GM10847 (cell line): ENCODE data around the gene HDAC7.

Experiments used
- POLR2A ChIP-seq: IDR thresholded peaks from 2 replicates; pipeline ENCODE4 v1.6.1; 2011; ENCODE audit not compliant: insufficient read length; ENCODE audit errors: extremely low read depth

Gene HDAC7

GRCh38 chr12:47819896-47820630, at the start of gene HDAC7:
TSS of gene HDAC7 (minus strand) at chr12:47819903. CDS start at chr12:47819785, 118 bp downstream.
- TF ChIP-seq POLR2A: no peak

GRCh38 chr12:47868552-47869031, 48.9 kb upstream of the HDAC7 start:
- TF ChIP-seq POLR2A: no peak

DNA sequence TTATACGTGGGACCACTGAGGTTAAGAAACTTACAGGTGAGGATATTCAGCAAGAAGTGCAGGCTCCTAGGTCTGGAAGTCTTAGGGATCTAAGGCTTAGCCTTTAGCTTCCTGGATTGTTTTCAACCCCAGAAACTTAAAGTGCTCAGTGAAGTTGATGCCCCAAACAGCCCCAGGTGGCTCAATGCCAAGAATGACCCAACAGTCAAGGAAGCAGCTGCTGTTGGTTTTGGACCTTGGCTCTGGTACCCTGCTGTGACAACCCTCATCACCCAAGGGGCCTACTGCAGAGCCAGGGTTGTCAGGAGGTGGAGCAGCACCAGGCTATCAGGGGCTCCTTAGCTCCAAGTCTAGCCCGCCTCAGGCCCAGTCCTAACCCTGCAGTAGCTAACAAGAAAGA, 48.3 kb upstream of the HDAC7 start:
- no peak for TF ChIP-seq POLR2A

GRCh38 chr12:47867495-47867941, 47.8 kb upstream of the HDAC7 start:
- no peak for TF ChIP-seq POLR2A

GRCh38 chr12:47864646-47865235, 45.0 kb upstream of the HDAC7 start:
- TF ChIP-seq POLR2A: no peak

DNA sequence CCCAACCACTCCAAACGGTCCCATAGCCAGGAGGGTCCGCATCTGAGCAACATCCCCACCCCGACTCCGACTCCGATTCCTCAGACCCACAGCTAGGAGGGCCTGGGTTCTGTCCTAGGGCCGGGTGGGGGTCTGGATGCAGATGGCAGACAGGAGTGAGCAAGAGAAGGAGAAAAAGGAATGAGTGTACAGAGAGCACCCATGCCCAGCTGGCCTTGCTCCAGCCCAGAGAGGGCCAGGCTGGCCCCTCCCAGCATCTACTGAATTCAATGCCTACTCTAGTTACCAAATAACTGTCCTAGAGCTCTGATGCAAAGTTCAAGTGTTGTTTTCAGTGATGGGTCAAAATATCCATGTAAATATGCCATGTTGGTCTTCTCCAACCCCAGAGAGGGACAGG, 44.3 kb upstream of the HDAC7 start:
- TF ChIP-seq POLR2A: no peak

GRCh38 chr12:47863467-47863866, 43.8 kb upstream of the HDAC7 start:
- no peak for TF ChIP-seq POLR2A

DNA sequence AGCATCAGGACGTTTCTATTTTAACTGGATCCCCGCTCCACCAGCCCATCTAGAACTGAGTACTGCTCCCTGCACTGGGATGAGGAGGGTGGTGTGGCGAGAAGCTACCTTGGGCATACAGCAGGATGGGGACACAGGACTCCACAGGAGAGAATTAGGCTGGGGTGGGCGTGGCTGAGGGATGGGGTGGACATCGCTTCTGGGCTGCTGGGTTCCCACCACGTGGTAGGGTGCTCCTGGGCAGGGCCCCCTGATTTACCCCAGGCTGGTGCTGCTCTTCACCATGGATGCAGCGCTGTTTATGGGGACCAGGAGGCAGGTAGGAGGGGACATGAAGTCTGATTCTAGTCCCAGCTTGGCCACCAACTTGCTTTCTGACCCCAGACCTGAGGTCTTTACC, 43.2 kb upstream of the HDAC7 start:
- no peak for TF ChIP-seq POLR2A

DNA sequence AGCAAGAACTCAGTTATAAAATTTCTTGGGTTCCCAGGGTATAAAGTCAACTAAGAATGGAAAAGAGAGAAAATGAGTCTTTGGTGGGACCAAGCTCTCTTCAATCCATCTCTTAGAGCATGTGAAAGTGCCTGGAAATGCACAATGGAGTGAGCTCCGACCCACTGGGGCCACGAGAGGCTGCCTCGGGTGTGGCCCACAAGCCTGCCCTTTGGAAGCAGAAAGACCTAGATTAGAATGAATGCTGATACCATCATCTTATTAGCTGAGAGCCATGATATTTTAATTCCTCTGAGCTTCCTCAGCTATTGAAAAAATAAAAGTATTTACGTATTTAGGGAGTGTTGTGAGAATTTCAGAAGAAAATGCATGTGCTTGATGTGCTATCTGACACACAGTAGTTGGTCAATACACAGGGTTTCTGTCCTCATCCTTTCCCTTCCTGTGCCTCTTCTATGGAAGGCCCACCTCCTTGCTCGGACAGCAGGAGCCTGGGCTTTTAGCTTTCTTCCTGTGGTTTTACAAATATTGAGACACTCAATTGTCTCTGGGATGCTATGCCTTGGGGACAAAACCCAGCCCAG, 42.6 kb upstream of the HDAC7 start:
- TF ChIP-seq POLR2A: no peak

- no peak for TF ChIP-seq POLR2A
Observed at GRCh38 chr12:47860873-47861272, 41.2 kb upstream of the HDAC7 start.

- no peak for TF ChIP-seq POLR2A
Observed at GRCh38 chr12:47860279-47860841, 40.7 kb upstream of the HDAC7 start.

DNA sequence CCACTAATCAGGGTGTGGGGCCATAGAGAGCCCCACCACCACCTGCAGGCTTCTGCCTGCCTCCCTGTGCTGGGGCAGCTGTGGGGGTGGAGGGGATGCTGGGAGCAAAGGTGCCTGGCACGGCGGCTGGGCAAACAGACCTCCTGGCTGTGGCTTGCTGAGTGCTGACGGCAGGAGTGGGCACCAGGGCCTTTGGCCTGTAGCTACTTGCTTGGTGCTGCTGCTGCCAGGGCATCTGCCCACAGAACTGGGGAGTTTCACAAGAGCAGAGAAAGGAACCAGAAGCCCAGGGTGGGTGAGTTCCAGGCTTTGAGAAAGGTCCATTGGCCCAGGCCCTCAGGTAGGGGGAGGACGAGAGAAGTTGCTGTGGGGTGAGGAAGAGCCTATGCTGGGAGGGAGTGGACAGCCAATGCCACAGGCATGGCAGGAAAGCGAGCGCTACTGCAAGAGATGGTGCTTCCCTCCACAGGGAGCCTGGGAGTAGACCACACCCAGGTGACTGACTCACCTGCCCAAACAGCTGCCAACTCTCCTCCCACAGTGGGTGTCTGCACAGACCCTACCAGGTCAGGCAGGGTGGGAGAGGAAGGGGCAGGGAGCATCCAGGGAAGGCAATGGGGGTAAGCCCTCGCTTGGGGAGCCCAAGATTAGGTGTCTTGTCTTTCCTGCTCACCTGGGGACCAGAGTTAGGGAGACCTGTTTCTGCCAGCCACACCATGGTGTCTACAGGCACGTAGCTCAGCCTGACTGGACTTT, 39.0 kb upstream of the HDAC7 start:
- TF ChIP-seq POLR2A: no peak

DNA sequence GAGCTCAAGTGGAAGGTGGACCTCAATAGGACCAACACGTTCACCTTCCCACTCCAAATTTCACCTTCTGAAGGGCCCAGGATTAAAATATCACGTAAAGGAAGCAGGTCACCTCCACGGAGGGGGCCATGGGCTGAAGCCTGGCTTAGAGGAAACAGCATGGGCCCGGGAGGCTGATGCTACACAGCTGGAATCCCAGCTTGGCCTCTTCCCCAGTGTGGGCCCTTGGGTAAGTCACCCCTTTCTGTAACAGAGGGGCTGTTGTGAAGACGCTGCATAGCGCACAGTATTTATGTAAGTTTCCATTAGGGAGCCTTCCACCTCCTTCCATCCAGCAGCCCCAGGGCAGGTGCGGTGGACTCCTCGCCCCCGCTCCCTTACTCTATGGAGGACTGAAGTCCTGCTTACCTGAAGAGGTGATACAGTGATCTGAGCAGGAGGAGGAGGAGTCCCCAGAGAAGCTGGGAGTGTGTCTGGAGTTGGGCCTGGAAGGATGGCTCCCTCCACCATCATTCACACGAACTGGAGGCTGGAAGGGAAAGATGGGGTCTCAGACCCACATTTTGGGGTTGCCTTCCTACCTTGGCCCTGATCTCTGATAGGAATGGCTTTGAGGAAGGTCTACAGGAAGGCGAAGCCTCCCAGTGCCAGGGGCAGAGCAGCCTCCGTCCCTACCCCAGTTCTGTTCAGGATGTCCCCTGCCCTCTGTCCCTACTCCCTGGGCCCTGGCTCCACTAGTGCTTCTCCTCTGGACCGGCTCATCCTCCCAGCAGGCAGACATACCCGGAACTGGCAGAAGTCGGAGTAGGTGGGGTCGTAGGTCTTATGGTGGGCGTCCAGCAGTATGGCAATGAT, 37.2 kb upstream of the HDAC7 start:
- no peak for TF ChIP-seq POLR2A

DNA sequence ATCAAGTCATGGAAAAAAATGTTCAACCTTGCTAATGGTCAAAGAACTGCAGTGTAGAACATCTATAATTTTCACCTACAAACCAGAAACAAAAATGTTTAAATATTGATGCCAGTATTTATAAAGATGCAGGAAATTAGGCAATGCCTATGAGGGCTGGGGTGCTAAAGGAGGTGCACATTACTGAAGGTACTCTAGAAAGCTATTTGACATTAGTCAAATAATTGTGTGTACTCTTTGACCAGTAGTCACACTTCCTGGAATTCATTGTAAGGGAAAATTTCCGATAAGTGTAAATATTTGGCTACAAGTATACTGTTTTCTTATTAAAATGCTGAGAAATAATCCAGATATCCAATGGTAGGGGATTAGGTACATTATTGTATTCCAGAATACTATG, 36.4 kb upstream of the HDAC7 start:
- no peak for TF ChIP-seq POLR2A
